GM12878 (cell line): ENCODE data around the gene NEMF. TPM values are rescaled to one million over a fixed set of nuclear protein-coding genes. Genes with fewer than 3 reads are reported as not detected.
A peak's percentile ranks its signal among the peaks of the same experiment; 100 is the strongest.

ENCODE experiments used
- ATAC-seq: fragments of 200-7000 bp; cut with Tn5 transposase; 3 replicates; pipeline ENCODE4 v1.9.1; 2020; ENCODE audit warnings: mild to moderate bottlenecking, moderate library complexity
- BruUV-seq: library from RNA; stranded (reverse); fragments of 400-500 nt; replicated peaks from 2 replicates; lab custom pipeline; 2021; lab: Mats Ljungman, UMichigan
- CTCF ChIA-PET: fragments of 300-600 bp; sonication (Branson Sonifier 250); formaldehyde crosslinking; extraction: SDS; loops from one replicate; lab custom pipeline; 2021; ENCODE audit warnings: inconsistent platforms; lab: Yijun Ruan, JAX
- POLR2A ChIA-PET: fragments of 350-600 bp; formaldehyde crosslinking; extraction: SDS; loops from one replicate; lab custom pipeline; 2021; ENCODE audit warnings: inconsistent platforms; lab: Charles Lee
- RAD21 ChIA-PET: fragments of 300-600 bp; sonication (Branson Sonifier 250); formaldehyde crosslinking; loops from one replicate; lab custom pipeline; 2023; ENCODE audit warnings: antibody characterized with exemption; ENCODE audit not compliant: unreplicated experiment; lab: Charles Lee
- SMC1A ChIA-PET: fragments of 300-600 bp; sonication (Branson Sonifier 250); formaldehyde crosslinking; loops from one replicate; lab custom pipeline; 2023; ENCODE audit not compliant: unreplicated experiment, uncharacterized antibody; lab: Charles Lee
- DNase-seq: peaks from one replicate; pipeline ENCODE4 v3.0.0-alpha.2; 2011; ENCODE audit warnings: low read depth, low spot score
- FAIRE-seq: peaks from 3 replicates; lab custom pipeline; 2011; peaks lifted over from hg19 to GRCh38; lab: Jason Lieb, UNC
- H2AFZ ChIP-seq: 2 replicates; pipeline ENCODE4 v1.6.0; 2011; ENCODE audit warnings: low read depth, low read length, control low read depth; ENCODE audit not compliant: control insufficient read depth
- H3K27ac ChIP-seq: 2 replicates; pipeline ENCODE4 v1.5.1; 2011; ENCODE audit warnings: control low read depth; ENCODE audit not compliant: control insufficient read depth, insufficient read depth
- H3K27me3 ChIP-seq, 2 experiments: replicated peaks in 1 of 2; 2 replicates each; pipeline versions ENCODE4 v1.6.0 to v1.6.1; 2011; ENCODE audit warnings: low read length in 1 of 2; ENCODE audit not compliant: control insufficient read depth in 2 of 2, insufficient read depth in 2 of 2
- H3K36me3 ChIP-seq, 2 experiments: 2 replicates each; pipeline ENCODE4 v1.5.1; 2011; ENCODE audit warnings: low read length in 1 of 2; ENCODE audit not compliant: control insufficient read depth in 2 of 2, insufficient read depth in 2 of 2
- H3K4me1 ChIP-seq: 2 replicates; pipeline ENCODE4 v1.6.1; 2011; ENCODE audit warnings: mild to moderate bottlenecking, low read length, moderate library complexity, mixed read lengths; ENCODE audit not compliant: control insufficient read depth, insufficient read depth
- H3K4me2 ChIP-seq: 2 replicates; pipeline ENCODE4 v1.6.0; 2011; ENCODE audit warnings: control low read depth; ENCODE audit not compliant: control insufficient read depth, insufficient read depth
- H3K4me3 ChIP-seq: fragments of 200-600 bp; sonication (generic); 2 replicates; pipeline ENCODE4 v1.5.1; 2016
- H3K79me2 ChIP-seq: 2 replicates; pipeline ENCODE4 v1.6.0; 2011; ENCODE audit warnings: low read length; ENCODE audit not compliant: control insufficient read depth, insufficient read depth
- H3K9ac ChIP-seq: 2 replicates; pipeline ENCODE4 v1.8.0; 2011; ENCODE audit warnings: low read length, control low read depth, mixed read lengths; ENCODE audit not compliant: control insufficient read depth, insufficient read depth
- H3K9me3 ChIP-seq: replicated peaks from 3 replicates; pipeline ENCODE4 v1.5.1; 2011; ENCODE audit warnings: mild to moderate bottlenecking, low read length; ENCODE audit not compliant: control insufficient read depth, insufficient read depth
- H4K20me1 ChIP-seq: 2 replicates; pipeline ENCODE4 v1.6.0; 2011; ENCODE audit not compliant: control insufficient read depth, insufficient read depth
- BACH1 ChIP-seq: fragments of 450-650 bp; IDR thresholded peaks from 2 replicates; pipeline ENCODE4 v1.6.1; 2017; ENCODE audit warnings: mild to moderate bottlenecking, borderline replicate concordance
- EED ChIP-seq: sonication (generic); IDR thresholded peaks from 2 replicates; pipeline ENCODE4 v1.6.1; 2016; ENCODE audit warnings: antibody characterized with exemption, low read depth
- ESRRA ChIP-seq: IDR thresholded peaks from 2 replicates; pipeline ENCODE4 v1.6.1; 2012; ENCODE audit warnings: mild to moderate bottlenecking, low read length, improper control_type of control experiment
- KAT2A ChIP-seq: conservative IDR thresholded peaks from 2 replicates; pipeline ENCODE4 v1.6.1; 2011; ENCODE audit warnings: low read depth, low read length; ENCODE audit not compliant: control insufficient read depth
- MEF2B ChIP-seq: fragments of 450-650 bp; IDR thresholded peaks from 2 replicates; pipeline ENCODE4 v1.6.1; 2018; ENCODE audit warnings: mild to moderate bottlenecking, moderate library complexity; ENCODE audit not compliant: partially characterized antibody, poor library complexity, severe bottlenecking
- MLLT1 ChIP-seq: fragments of 450-650 bp; IDR thresholded peaks from 2 replicates; pipeline ENCODE4 v1.6.1; 2016; ENCODE audit warnings: mild to moderate bottlenecking
- MTA2 ChIP-seq: fragments of 450-650 bp; IDR thresholded peaks from 2 replicates; pipeline ENCODE4 v1.6.1; 2016; ENCODE audit warnings: low read depth, mild to moderate bottlenecking, moderate library complexity
- POLR2A ChIP-seq: IDR thresholded peaks from 2 replicates; pipeline ENCODE4 v1.6.1; 2011; ENCODE audit warnings: low read depth, mild to moderate bottlenecking, low read length
- POU2F2 ChIP-seq: IDR thresholded peaks from 3 replicates; pipeline ENCODE4 v1.6.1; 2011; ENCODE audit warnings: low read depth, mild to moderate bottlenecking, low read length, borderline replicate concordance
- SREBF1 ChIP-seq: IDR thresholded peaks from 2 replicates; pipeline ENCODE4 v1.6.1; 2012; ENCODE audit warnings: mild to moderate bottlenecking, low read length
- SUZ12 ChIP-seq: fragments of 200-600 bp; sonication (generic); IDR thresholded peaks from one replicate; pipeline ENCODE4 v1.6.1; 2018; ENCODE audit warnings: antibody characterized with exemption, mild to moderate bottlenecking; ENCODE audit not compliant: unreplicated experiment
- TARDBP ChIP-seq: IDR thresholded peaks from 2 replicates; pipeline ENCODE4 v1.6.1; 2016; ENCODE audit warnings: borderline replicate concordance
- WGBS: methylation state at CpG from one replicate; pipeline ENCODE4 v1.1.6; 2016; ENCODE audit warnings: low lambda C conversion rate; ENCODE audit not compliant: insufficient replicate concordance, insufficient coverage; ENCODE audit errors: missing lambda C conversion rate; 5-methylcytosine and 5-hydroxymethylcytosine counted together
- in situ Hi-C: fragments of 300-500 bp; cut with MboI; formaldehyde crosslinking; loops from 9 replicates; pipeline ENCODE4 v1.14.3; 2018; ENCODE audit warnings: mixed read lengths
- intact Hi-C: fragments of 100-400 bp; cut with micrococcal nuclease; formaldehyde crosslinking; loops from one replicate; pipeline ENCODE4 v1.14.2; 2022; ENCODE audit not compliant: unreplicated experiment
- polyA plus RNA-seq, 11 experiments: library from polyadenylated mRNA; depleted of rRNA in 4 of 11; unstranded in 6 of 11; stranded (reverse) in 5 of 11; fragments of >200 nt; fragmentation: Nextera tagmentation in 4 of 11; fragmentation: Illumina TruSeq in 1 of 11; extraction: Ambion mirVana in 4 of 11; extraction: Trizol in 1 of 11; gene quantifications; 1 replicate in 1 of 11; 2 replicates in 10 of 11; pipeline versions ENCODE4 v1.2.1 to v1.2.3, GENCODE V29; 2011 to 2016; ENCODE audit warnings: inconsistent platforms in 2 of 11, missing spikeins in 2 of 11, low read depth in 1 of 11
- total RNA-seq, 4 experiments: library from RNA; depleted of rRNA in 3 of 4; stranded (reverse); fragments of >200 nt in 3 of 4; fragmentation: Illumina TruSeq in 1 of 4; extraction: Trizol in 1 of 4; gene quantifications; 2 replicates each; pipeline versions ENCODE4 v1.2.1 to v1.2.3, GENCODE V29; 2013 to 2021
- TF ChIP-seq, protein P1 (sequence below): fragments of 450-650 bp; IDR thresholded peaks from 2 replicates; pipeline ENCODE4 v1.6.1; 2017; ENCODE audit warnings: mild to moderate bottlenecking, moderate library complexity
- TF ChIP-seq, protein P2 (sequence below): fragments of 450-650 bp; conservative IDR thresholded peaks from 2 replicates; pipeline ENCODE4 v1.6.1; 2017; ENCODE audit warnings: mild to moderate bottlenecking, moderate library complexity

Gene NEMF
- total and polyA plus RNA-seq, 10 of the 15 experiments (the other 5 are each of a cell fraction or from before 2014, with no cell fraction given): 31.5 to 80.1 (median 61.1) TPM

- Histone ChIP-seq H3K4me2 (peak overlapping the region; percentile 91), H3K4me3 (peak overlapping the region; percentile 89), H3K27ac (peak overlapping the region; percentile 93), H2AFZ (peak overlapping the region; percentile 79), H3K36me3 (no peaks in the 10 kb centered on the region), H3K79me2 (peaks cover 13% of the 10 kb centered on the region), H3K27me3 (no peaks in the 10 kb centered on the region), H3K9ac (peak overlapping the region; percentile 78), H4K20me1 (no peaks in the 10 kb centered on the region), H3K9me3 (no peaks in the 10 kb centered on the region), H3K4me1 (peaks cover 20% of the 10 kb centered on the region)
- no peak for FAIRE-seq
- ChIA-PET RAD21 (interaction anchor here (0.7 to 4.1 kb wide), 29 partner anchors 8 to 249 kb away, joined by 3 to 38 read pairs (median 5); partner anchors contain the start of genes ARF6, NEMF and VCPKMT), CTCF (interaction anchor here (0.6 to 13.8 kb wide), 18 partner anchors 10 to 244 kb away, joined by 3 to 243 read pairs (median 6); partner anchors contain the start of genes ARF6 and NEMF), POLR2A (interaction anchor here (0.6 to 6.6 kb wide), 26 partner anchors 16 to 341 kb away, joined by 3 to 60 read pairs (median 6); partner anchors contain the start of genes ARF6, NEMF and VCPKMT), SMC1A (interaction anchor here (0.8 to 11.4 kb wide), 20 partner anchors 8 to 247 kb away, joined by 3 to 91 read pairs (median 6); partner anchors contain the start of genes ARF6, MGAT2, NEMF and RPL36AL)
- intact Hi-C loops: loop anchor here (1.0 to 2.0 kb wide), 3 partner anchors 25 to 219 kb away; partner anchors contain the start of gene ARF6
- no TSS peak for BruUV-seq
- DNase-seq: peak; percentile 92
- in situ Hi-C loops: loop anchor here (10.0 kb wide), 1 partner anchor 227 kb away; no protein-coding TSS in a partner anchor
- ATAC-seq: peak; percentile 89
- WGBS: 1% methylated on average over 52 of the region's 57 CpGs
- TF ChIP-seq, protein P1, sequence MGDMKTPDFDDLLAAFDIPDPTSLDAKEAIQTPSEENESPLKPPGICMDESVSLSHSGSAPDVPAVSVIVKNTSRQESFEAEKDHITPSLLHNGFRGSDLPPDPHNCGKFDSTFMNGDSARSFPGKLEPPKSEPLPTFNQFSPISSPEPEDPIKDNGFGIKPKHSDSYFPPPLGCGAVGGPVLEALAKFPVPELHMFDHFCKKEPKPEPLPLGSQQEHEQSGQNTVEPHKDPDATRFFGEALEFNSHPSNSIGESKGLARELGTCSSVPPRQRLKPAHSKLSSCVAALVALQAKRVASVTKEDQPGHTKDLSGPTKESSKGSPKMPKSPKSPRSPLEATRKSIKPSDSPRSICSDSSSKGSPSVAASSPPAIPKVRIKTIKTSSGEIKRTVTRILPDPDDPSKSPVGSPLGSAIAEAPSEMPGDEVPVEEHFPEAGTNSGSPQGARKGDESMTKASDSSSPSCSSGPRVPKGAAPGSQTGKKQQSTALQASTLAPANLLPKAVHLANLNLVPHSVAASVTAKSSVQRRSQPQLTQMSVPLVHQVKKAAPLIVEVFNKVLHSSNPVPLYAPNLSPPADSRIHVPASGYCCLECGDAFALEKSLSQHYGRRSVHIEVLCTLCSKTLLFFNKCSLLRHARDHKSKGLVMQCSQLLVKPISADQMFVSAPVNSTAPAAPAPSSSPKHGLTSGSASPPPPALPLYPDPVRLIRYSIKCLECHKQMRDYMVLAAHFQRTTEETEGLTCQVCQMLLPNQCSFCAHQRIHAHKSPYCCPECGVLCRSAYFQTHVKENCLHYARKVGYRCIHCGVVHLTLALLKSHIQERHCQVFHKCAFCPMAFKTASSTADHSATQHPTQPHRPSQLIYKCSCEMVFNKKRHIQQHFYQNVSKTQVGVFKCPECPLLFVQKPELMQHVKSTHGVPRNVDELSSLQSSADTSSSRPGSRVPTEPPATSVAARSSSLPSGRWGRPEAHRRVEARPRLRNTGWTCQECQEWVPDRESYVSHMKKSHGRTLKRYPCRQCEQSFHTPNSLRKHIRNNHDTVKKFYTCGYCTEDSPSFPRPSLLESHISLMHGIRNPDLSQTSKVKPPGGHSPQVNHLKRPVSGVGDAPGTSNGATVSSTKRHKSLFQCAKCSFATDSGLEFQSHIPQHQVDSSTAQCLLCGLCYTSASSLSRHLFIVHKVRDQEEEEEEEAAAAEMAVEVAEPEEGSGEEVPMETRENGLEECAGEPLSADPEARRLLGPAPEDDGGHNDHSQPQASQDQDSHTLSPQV: no peak; the same call in 1 of the 2 replicates
- TF ChIP-seq EED: peak; percentile 31; the same call in 1 of the 2 replicates
- TF ChIP-seq SUZ12: no peak
- peak; percentile 43 for TF ChIP-seq MEF2B
- 0 out of 2 replicates have a peak, but pooled peaks have one; percentile 4 for TF ChIP-seq SREBF1
- TF ChIP-seq POLR2A: peak; percentile 83
- no peak for TF ChIP-seq ESRRA
- TF ChIP-seq MTA2: no peak
- TF ChIP-seq, protein P2, sequence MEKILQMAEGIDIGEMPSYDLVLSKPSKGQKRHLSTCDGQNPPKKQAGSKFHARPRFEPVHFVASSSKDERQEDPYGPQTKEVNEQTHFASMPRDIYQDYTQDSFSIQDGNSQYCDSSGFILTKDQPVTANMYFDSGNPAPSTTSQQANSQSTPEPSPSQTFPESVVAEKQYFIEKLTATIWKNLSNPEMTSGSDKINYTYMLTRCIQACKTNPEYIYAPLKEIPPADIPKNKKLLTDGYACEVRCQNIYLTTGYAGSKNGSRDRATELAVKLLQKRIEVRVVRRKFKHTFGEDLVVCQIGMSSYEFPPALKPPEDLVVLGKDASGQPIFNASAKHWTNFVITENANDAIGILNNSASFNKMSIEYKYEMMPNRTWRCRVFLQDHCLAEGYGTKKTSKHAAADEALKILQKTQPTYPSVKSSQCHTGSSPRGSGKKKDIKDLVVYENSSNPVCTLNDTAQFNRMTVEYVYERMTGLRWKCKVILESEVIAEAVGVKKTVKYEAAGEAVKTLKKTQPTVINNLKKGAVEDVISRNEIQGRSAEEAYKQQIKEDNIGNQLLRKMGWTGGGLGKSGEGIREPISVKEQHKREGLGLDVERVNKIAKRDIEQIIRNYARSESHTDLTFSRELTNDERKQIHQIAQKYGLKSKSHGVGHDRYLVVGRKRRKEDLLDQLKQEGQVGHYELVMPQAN: peak; percentile 71
- peak; percentile 70 for TF ChIP-seq MLLT1
- TF ChIP-seq BACH1: no peak; the same call in 1 of the 2 replicates
- TF ChIP-seq KAT2A: no peak
- TF ChIP-seq POU2F2: peak; percentile 73; the same call in 1 of the 3 replicates
- TF ChIP-seq TARDBP: peak; percentile 41; the same call in 1 of the 2 replicates
Measured at GRCh38 chr14:49867831-49868719, 15.5 kb upstream of the NEMF start.
